HG03025 (cell line): ENCODE measurements around the gene EZR.

Source experiments
- ATAC-seq: cut with Tn5 transposase; IDR thresholded peaks from one replicate; pipeline ENCODE4 v1.9.1; 2021; ENCODE audit warnings: mild to moderate bottlenecking, moderate library complexity; ENCODE audit not compliant: unreplicated experiment, low FRiP score

EZR gene

DNA sequence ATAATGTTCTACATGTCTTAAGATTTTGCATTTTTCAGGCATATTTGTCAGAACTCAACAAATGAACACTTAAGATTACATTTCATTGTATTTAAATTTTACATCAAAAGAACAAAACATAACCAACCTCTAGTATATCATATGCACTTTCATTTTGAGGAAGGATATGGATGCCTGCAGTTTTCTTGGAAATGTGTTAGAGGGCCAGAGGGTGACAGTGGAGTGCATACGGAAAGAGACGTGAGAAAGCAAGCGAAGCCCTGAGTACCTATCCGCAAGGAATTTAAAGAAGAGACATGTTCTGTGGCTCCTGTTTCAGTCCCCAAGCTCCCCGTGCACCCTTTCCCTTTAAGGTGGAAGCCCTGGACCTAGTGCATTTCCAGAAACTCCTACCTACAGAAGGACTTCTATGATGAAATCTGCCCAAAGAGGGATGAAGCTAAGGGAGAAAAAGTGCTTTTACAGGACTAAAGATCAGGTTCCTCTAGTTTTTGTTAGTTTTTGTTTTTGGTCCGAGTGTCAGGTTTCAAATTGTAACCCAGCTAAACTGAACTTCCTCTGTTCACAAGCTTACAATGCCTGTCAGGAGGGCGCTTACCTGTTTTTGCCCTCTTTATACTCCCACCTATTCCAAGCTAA, 38.8 kb downstream of the EZR start:
- ATAC-seq = no peak

DNA sequence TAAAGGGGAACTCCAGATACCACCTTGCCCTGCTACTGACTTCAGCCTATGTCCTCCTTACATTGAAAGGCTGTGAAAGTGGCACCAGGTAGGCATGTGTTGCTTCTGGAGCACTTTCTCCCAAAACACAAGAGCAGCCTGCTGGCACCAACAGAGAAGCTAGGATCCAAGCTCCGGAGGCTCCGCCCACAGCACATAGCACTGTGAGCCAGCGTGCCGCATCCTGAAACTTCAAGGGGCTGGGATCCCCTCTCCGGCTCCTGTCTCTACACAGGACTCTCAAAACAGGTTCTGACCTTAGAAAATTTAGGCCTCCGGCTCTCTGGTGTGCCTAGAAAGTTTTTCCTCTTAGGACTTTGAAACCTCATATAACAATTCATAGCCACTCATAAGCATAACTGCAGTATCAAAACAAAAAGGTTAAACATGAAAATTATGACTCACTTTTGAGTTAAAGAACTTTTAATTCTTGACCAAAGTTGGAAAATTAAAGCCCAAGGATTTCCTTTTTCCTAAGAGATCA, 41.1 kb downstream of the EZR start:
- ATAC-seq = no peak

DNA sequence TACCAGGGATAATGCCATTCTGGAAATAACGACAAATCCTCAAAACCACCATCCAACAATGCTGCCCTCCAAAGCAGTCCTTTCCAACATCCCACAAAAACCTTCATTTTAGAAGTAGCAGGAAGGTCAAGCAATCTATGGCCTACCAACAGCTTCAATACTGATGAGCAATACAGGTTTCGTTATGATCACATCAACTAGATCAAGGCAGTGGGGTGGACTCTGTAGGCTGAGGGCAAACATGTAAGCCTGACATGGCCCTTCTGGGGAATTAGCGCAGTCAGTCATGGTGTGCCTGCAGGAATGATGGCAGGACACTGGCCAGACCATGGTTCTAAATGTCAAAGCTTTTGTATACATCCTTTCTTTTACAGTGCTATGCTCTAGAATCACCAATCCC, 41.7 kb downstream of the EZR start:
- ATAC-seq = no peak

DNA sequence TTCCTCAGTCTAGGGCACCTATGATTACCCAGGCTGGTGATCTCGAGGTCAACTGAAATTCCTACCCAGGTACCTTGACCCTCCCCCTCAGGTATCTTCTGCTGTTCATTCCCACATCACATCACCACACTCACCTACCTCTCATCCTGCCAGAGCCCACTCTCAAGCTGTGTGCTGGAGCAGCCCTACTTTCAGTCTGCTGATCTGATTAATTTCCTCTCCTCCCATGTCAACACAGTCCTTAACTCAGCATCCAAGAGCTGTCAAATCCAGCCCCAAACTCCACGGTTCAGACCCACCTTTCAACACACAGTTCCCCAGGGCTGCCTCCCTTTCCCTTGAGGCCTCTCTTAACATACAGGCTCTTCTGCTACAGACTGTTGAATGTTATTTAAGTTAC, 42.4 kb downstream of the EZR start:
- no peak for ATAC-seq

DNA sequence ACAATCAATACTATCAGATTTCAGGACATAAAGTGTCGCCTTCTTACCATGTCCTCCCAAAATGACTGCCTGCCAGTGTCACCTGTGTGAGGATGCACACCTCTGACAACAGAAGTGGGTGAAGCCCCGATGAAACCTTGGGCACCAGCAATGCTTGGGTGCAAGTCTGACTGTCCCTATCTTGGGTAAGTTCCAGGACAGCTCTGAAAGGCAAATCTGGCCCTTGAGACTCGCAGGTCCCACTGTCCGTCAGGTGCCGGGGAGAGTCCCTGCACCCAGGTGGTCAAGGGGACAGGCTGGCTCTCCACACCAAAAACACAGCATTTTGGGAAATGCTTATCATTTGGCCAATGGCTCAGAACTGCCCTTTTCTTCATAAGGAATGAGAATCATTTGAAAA, 43.3 kb downstream of the EZR start:
- no peak for ATAC-seq

DNA sequence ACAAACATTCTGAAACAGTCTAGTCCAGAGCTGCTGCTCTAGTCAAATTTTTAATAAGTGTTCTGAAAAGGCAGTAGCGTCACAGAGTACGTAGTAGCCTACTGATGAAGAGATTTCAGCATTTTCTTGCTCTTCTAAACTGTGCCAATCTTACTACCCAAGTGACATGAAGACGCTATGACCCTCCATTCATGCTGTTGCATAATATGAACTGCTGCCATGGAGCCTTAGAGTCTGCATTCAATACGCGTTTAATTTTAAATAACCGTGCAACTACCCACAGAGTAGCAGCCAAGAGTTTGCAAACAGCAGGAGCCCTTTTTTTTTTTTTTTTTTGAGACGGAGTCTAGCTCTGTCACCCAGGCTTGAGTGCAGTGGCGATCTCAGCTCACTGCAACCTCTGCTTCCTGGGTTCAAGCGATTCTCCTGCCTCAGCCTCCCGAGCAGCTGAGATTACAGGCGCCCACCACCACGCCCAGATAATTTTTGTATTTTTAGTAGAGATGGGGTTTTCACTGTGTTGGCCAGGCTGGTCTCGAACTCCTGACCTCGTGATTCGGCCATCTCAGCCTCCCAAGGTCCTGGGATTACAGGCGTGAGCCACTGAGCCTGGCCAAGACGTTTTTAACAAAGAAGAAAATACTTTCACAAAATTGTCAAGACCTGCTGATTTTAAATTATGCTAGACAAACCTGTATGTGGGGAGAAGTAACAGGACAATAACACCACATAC, 44.3 kb downstream of the EZR start:
- no peak for ATAC-seq

DNA sequence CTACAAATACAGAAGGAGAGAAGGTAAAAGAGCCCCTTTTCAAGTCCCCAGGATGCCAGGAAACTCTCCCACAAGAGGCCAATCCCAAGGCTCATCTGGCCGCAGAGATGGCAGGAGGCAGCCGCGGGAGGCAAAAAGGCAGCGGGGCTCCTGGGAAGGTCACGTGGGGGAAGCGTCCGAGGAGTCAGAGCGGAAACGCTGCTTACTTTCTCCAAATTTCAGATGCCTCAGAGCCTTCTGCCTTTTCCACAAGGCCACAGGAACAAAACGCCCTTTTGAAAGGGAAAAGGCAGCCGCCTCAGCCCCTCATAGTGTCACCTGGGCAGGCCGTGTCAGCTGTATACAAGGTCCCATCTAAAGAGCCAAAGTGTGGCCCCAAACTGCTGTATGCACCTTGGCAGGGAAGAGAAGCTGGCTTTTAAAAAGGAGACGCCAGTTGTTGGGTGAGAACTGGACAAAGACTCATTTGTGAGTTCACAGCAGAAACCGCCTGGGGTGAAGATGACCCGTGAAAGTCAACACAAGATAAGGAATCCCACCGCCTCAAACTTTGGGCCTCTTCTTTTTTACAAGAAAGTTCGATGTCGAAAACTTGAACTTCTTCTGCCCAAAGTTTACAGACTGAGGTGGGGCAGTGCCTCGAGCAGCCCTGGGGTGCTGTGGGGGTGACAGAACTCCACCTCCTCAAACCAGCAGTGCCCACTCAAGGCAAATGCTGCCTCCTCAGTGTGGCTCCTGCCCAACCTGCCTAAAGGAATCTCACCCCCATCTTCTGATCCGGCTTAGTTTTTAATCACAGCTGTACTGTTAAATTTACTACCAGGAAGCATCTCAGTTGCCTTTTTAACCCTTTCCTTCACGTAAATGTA, 45.4 kb downstream of the EZR start:
- no peak for ATAC-seq

DNA sequence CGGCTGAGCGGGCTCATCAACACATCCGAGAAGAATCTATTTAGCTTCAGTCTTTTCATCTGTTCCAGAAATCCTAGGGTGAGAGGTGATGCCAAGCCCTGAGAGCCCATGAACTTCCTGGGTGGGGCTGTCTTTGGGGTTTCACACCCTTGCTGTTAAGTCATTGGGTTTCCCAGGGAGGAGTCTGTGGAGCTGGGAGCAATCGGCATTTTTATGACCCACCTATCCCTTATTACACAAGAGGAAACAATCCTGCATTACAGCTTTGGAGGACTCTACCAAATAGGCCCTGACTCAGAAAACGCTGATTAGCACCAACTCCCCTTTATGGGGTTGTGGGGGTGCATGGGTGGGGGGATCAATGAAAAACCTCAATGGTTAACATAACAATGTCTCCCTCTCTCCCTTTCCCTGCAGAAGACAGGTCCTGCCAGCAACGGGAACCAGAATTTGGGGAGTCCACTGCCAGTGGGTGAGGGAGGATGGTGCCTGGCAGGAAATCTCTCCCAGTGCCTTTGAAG, 46.3 kb downstream of the EZR start:
- ATAC-seq = no peak

DNA sequence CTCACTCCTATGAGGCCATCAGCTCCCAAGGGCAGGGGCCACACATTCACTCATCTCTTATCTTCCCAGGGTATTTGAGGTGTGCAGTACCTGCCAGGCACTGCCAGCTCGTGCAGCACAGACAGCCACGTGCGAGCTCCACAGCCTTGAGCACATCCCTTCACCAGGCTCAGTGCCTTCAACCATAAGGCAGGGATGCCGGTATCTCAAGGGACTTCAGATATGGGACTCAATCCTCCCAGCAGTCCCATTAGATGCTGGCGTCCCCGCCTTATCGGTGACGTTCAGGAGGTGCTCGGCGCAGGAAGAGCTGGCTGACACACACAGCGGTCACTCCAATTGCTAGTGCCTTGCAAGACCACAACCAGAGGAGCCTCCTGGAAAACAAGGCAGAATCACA, 47.0 kb downstream of the EZR start:
- no peak for ATAC-seq

DNA sequence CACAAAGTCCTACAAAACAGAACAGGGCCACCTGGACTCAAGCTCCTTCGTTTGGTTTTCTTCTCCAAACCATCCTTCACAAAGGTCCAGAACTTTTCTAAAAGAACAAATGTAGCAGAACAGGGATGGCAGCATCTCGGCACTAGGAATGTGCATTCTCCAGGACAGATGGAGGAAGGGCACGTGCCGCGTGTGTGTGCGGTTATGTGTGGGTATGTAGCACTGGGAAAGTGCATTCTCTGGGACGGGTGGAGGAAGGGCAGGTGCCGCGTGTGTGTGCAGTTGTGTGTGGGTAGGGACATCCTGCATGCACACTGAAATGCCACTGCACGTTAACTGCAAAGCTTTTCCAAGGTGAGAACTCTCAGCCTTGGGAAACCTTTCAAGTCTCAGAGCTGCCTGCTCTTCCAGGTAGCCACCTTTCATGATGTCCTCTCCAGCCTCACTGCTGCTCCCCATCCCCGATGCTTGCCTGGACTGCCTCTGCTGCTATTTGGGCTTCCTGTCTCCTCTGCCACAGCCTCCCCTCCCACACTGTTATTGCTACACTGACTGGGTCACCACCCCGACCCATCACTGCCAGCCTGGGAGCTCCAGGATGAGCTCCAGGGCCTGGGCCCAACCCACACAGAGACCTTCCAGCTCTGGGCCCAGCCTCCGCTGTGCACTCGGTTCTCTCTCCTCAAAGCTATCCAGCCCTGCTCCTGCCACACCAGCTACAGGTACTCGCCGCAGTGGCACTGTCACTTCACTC, 47.6 kb downstream of the EZR start:
- no peak for ATAC-seq

DNA sequence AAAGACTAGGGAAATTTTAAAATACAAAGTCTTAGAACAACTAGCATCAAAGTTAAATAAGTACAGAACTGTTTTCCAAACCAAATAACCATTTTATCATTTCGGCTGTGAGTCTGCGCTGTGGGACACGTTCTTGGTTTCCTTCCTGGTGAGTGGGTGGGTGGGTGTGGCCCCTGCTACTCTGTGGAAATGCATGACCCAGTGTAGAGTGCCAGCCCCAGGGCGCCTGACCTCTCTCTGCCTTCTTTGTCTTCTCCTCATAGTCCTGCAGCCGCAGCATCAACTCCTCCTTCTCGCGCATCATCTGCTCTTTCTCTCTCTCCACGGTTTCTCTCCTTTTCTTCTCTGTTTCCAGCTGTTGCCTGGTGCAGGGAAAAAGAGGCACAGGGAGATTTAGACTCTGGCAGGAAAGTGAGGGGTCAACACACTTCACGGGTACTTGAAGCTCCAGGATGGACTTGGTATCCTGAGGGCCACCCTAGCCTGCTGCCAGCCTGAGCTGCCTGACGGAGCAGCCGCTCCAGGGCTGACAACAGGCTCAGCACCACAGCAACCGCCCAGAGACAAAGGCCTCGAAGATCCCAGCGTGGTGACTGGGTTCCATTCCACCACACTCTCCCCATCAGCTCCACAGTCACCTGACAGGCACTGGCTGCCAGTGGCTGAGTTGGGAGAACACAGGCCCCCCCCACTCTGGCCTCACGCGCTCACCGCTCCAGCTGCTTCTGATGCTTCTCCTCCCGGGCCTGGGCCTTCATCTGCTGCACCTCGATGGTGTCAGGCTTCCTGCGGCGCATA, 48.4 kb downstream of the EZR start:
- no peak for ATAC-seq

DNA sequence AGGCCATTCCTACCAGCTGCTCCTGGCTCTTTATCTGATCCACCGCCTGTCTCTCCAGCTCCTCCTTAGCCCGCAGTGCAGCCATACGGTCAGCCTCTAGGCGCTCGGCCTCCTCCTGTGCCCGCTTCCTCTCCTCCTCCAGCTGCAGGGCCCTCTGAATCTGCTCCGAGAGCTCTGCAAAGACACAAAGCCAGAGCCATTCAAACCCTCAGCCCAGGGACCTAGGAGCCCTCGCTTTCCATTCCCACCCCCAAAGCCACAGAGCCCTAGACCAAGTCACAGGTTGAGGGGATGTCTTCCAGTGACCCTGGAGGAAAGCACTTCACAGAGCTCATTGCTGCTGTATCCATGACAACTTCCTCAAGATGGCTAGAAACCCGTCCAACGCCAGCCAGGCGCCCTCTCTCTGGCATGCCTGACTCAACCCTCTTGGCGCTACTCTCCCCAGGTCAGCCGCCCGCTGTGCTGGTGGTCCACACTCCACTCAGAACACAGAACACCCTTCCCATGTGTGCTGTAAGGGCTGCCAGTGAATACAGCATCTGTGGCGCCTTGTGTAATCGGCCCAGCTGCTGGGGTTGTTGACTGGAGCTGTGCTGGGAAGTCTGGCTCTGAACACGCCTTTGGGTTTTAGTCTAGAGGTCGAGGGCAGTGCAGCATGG, 49.3 kb downstream of the EZR start:
- no peak for ATAC-seq

DNA sequence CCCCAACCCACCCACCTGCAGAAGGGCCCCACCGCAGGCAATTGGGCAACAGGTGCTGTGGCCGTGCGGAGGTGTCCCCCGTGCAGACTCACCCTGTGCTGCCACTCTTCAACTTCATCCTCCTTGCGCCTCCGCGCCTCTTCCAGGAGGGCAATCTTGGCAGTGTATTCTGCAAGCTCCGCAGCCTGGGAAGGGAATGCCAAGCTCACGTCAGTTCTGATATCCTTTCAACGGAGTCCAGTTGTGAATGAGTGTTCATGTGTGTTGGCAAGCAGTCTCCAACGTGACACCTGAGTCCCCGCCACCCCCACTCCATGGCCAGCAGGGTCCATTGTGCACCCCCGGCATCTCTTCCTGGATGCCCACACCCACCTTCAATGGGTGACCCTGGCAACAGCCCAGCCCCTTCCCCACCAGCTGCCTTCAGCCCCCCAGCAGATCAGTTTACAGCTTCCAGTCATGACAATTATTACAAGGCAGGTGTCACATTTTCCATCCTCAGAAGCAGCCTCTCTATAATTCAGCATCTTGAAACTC, 49.9 kb downstream of the EZR start:
- no peak for ATAC-seq

DNA sequence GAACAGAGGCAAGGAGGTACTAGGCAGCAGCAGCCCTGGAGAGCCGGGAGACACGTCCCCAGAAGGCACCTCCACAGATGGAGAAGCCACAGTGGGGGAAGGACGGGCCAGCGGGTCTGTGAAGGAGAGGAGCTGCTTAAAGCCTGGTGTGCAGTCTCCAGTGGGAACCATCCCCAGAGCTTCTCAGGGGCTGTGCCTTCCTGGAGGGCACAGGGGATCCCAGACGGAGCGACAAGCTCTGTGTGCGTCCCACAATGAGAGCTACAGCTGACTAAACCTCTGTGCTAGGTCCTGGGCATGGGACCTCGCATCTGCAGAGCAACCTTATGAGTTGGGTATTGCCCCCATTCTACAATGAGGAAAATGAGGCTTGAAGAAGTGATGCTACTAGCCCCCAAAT, 50.7 kb downstream of the EZR start:
- no peak for ATAC-seq

DNA sequence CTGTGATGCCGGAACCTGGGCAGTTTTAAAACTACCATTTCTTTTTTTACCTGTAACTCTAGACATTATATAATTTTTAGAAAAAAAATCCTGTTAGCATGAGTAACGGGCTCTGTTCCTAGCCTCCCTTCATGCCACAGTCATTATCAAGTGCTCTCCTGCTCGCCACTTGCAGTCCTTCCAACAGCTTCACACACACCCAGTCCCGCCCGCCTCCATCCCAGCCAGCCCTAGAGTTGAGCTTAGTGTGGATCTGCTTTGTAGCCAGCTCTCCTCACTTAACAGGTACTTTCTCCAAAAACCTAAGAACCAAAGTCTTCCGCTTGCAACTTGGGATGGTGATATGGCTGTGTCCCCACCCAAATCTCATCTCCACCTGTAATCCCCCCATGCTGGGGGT, 51.5 kb downstream of the EZR start:
- ATAC-seq = no peak

DNA sequence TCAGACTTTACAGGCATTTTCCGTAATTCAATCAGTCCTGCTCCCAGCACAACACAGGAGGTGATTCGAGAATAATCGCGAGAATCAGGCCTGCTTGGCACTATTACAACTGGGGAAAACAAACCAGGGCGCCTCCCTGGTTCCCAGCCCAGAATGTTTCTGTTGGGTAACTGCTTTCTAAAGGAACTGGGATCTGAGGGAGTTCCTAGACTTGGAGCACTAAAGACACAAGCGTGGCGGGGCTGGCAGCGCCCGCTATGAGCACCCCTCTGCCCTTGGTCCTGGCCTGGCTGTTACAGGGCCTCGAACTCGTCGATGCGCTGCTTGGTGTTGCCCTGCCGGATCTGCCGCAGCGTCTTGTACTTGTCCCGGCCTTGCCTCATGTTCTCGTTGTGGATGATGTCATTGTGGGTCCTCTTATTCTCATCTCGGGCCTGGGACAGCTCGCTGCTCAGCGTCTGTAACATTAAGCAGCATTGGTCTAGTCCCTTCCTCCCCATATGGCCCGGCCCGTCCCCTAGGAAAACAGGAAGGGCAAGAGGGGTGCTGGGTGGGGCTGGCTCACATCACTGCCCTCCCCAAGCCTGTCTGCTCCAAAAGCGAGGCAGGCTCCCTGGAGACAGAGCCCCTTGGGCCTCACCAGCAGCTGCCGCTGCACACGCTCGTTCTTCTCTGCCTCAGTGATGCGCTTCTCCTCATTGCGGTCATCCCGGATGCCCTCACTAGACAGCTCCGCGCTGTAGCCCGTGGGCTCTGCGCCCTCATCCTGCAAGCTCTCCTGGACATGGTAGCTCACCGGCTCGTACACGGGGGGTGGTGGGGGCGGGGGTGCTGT, 52.3 kb downstream of the EZR start:
- no peak for ATAC-seq

DNA sequence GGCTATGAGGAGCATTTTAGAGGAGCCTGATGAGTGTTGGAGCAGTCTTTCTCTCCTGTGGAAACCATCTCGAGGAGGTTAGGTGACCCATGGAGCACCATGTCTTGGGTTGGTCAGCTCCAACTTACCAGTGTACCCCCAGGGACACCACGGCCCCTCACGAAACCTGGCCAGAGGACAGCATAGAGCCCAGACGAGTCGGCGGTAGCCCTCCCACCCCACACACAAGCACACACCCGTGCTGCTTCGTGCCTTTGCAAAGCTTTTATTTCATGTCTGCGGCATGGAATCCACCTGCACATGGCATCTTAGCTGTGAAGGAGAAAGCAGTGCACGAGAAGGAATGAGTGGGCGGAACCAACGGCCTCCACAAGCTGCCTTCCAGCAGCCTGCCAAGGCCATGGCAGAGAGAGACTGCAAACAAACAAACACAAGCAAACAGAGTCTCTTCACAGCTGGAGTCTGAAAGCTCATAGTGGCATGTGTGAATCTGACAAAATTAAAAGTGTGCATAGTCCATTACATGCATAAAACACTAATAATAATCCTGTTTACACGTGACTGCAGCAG, 53.6 kb downstream of the EZR start:
- no peak for ATAC-seq

DNA sequence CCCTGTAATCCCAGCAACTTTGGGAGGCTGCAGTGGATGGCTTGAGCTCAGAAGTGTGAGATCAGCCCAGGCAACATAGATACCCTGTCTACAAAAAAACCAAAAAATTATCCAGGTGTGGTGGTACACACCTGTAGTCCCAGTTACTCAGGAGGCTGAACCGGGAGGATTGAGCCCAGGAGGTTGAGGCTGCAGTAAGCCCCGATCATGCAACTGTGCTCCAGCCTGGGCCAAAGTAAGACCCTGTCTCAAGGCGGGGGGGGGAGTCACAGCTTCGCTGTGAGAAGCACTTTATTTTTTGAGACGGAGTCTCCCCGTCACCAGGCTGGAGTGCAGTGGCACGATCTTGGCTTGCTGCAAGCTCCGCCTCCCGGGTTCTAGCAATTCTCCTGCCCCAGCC, 54.2 kb downstream of the EZR start:
- no peak for ATAC-seq
